ENCODE data around the gene DNAJC18.

Gene DNAJC18

GRCh38 chr5:139435676-139436075 lies 3.6 kb downstream of the DNAJC18 start:
- H3K27me3 ChIP-seq (ENCODE audit: control insufficient read depth in 1 of 2, insufficient read depth in 1 of 2, low read length in 2 of 2): no peaks in the 10 kb centered on the region
- H3K14ac ChIP-seq (ENCODE audit: low read length in 2 of 2): no peak overlapping the region
- no peak overlapping the region for H2AK5ac ChIP-seq (ENCODE audit: low read length, severe bottlenecking)
- no peak overlapping the region for H3K4me3 ChIP-seq (ENCODE audit: insufficient read depth in 1 of 2, low read depth in 1 of 2, low read length in 2 of 2)
- H3K9me3 ChIP-seq (ENCODE audit: control insufficient read depth, low read length): no peaks in the 10 kb centered on the region
- no peak overlapping the region for H2BK5ac ChIP-seq (ENCODE audit: low read depth, low read length, poor library complexity, severe bottlenecking)
- H3K27ac ChIP-seq (ENCODE audit: low read length, poor library complexity, severe bottlenecking): no peak overlapping the region
- no peak overlapping the region for H4K91ac ChIP-seq (ENCODE audit: low read length)
- no peak overlapping the region for H3K18ac ChIP-seq (ENCODE audit: low read depth in 1 of 2, low read length in 2 of 2)
- no peak overlapping the region for H2BK15ac ChIP-seq (ENCODE audit: low read depth, poor library complexity, severe bottlenecking)
- H3K23ac ChIP-seq (ENCODE audit: low read length in 2 of 2): no peak overlapping the region
- no peak overlapping the region for H2AFZ ChIP-seq (ENCODE audit: low read depth, low read length)
- H2BK12ac ChIP-seq (ENCODE audit: low read length in 2 of 2): no peak overlapping the region
- H3K4me2 ChIP-seq (ENCODE audit: low read length, poor library complexity, severe bottlenecking): no peak overlapping the region
- no peak for DNase-seq
- H4K8ac ChIP-seq (ENCODE audit: low read length): no peak overlapping the region
- H3K4me1 ChIP-seq (ENCODE audit: control insufficient read depth, insufficient read depth, low read depth, low read length): peaks cover 18% of the 10 kb centered on the region
- no peak overlapping the region for H2BK120ac ChIP-seq (ENCODE audit: low read depth, low read length)
- peaks cover 3% of the 10 kb centered on the region for H3K79me1 ChIP-seq (replicated peaks; ENCODE audit: low read length, poor library complexity, severe bottlenecking)
- H3K36me3 ChIP-seq (ENCODE audit: control insufficient read depth in 1 of 2, insufficient read depth in 2 of 2, low read depth in 1 of 2, low read length in 2 of 2): peaks cover 6 to 29% of the 10 kb centered on the region in 2 experiments
- no peak overlapping the region for H3K4ac ChIP-seq (ENCODE audit: low read depth in 1 of 2, low read length in 2 of 2)
- WGBS: 86% methylated on average over 1 of the region's 3 CpGs
- no peak overlapping the region for H3K9ac ChIP-seq (ENCODE audit: low read length)

GRCh38 chr5:139431706-139432105 lies 7.6 kb downstream of the DNAJC18 start:
- Histone ChIP-seq H2BK5ac (ENCODE audit: low read depth, low read length, poor library complexity, severe bottlenecking) (no peak overlapping the region), H3K79me1 (replicated peaks; ENCODE audit: low read length, poor library complexity, severe bottlenecking) (peaks cover 3% of the 10 kb centered on the region), H3K36me3 (ENCODE audit: control insufficient read depth in 1 of 2, insufficient read depth in 2 of 2, low read depth in 1 of 2, low read length in 2 of 2) (peaks cover 13 to 40% of the 10 kb centered on the region in 2 experiments), H2BK15ac (ENCODE audit: low read depth, poor library complexity, severe bottlenecking) (no peak overlapping the region), H2AFZ (ENCODE audit: low read depth, low read length) (no peak overlapping the region), H4K8ac (ENCODE audit: low read length) (no peak overlapping the region), H3K4ac (ENCODE audit: low read depth in 1 of 2, low read length in 2 of 2) (no peak overlapping the region), H2AK5ac (ENCODE audit: low read length, severe bottlenecking) (no peak overlapping the region), H3K14ac (ENCODE audit: low read length in 2 of 2) (no peak overlapping the region), H3K9ac (ENCODE audit: low read length) (no peak overlapping the region), H3K18ac (ENCODE audit: low read depth in 1 of 2, low read length in 2 of 2) (no peak overlapping the region), H3K23ac (ENCODE audit: low read length in 2 of 2) (no peak overlapping the region), H3K4me1 (ENCODE audit: control insufficient read depth, insufficient read depth, low read depth, low read length) (peaks cover 4% of the 10 kb centered on the region), H4K91ac (ENCODE audit: low read length) (no peak overlapping the region), H3K4me2 (ENCODE audit: low read length, poor library complexity, severe bottlenecking) (no peak overlapping the region), H3K27me3 (ENCODE audit: control insufficient read depth in 1 of 2, insufficient read depth in 1 of 2, low read length in 2 of 2) (no peaks in the 10 kb centered on the region), H3K4me3 (ENCODE audit: insufficient read depth in 1 of 2, low read depth in 1 of 2, low read length in 2 of 2) (no peak overlapping the region), H2BK12ac (ENCODE audit: low read length in 2 of 2) (no peak overlapping the region), H3K27ac (ENCODE audit: low read length, poor library complexity, severe bottlenecking) (no peak overlapping the region), H2BK120ac (ENCODE audit: low read depth, low read length) (no peak overlapping the region), H3K9me3 (ENCODE audit: control insufficient read depth, low read length) (no peaks in the 10 kb centered on the region)
- DNase-seq: no peak
- WGBS: no CpG with 5 or more reads among the region's 1 CpG

DNA sequence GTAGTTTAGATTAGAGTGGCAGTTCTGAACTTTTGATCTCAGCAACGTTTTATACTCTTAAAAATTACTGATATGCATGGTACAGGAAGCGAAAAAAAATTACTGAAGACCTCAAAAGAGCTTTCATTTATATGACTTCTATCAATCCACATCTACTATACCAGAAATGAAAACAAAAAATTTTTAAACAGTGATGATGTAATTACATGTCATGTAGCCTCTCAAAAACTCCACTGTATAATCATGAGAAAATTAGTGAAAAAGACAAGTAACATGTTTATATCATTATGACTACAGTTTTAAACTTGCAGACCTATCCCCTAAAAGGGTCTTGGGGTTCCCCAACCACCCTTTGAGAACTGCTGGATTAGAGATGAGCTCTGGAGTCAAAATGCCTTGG lies 9.3 kb downstream of the DNAJC18 start:
- Histone ChIP-seq H2BK120ac (ENCODE audit: low read depth, low read length) (no peak overlapping the region), H3K4me1 (ENCODE audit: control insufficient read depth, insufficient read depth, low read depth, low read length) (peaks cover 6% of the 10 kb centered on the region), H3K4me3 (ENCODE audit: insufficient read depth in 1 of 2, low read depth in 1 of 2, low read length in 2 of 2) (no peak overlapping the region), H2BK12ac (ENCODE audit: low read length in 2 of 2) (no peak overlapping the region), H3K36me3 (ENCODE audit: control insufficient read depth in 1 of 2, insufficient read depth in 2 of 2, low read depth in 1 of 2, low read length in 2 of 2) (peaks cover 11 to 46% of the 10 kb centered on the region in 2 experiments), H2BK15ac (ENCODE audit: low read depth, poor library complexity, severe bottlenecking) (no peak overlapping the region), H2AK5ac (ENCODE audit: low read length, severe bottlenecking) (no peak overlapping the region), H3K27ac (ENCODE audit: low read length, poor library complexity, severe bottlenecking) (no peak overlapping the region), H2BK5ac (ENCODE audit: low read depth, low read length, poor library complexity, severe bottlenecking) (no peak overlapping the region), H3K14ac (ENCODE audit: low read length in 2 of 2) (no peak overlapping the region), H3K23ac (ENCODE audit: low read length in 2 of 2) (no peak overlapping the region), H3K4ac (ENCODE audit: low read depth in 1 of 2, low read length in 2 of 2) (no peak overlapping the region), H3K9ac (ENCODE audit: low read length) (no peak overlapping the region), H3K9me3 (ENCODE audit: control insufficient read depth, low read length) (no peaks in the 10 kb centered on the region), H4K91ac (ENCODE audit: low read length) (no peak overlapping the region), H4K8ac (ENCODE audit: low read length) (no peak overlapping the region), H3K4me2 (ENCODE audit: low read length, poor library complexity, severe bottlenecking) (no peak overlapping the region), H3K27me3 (ENCODE audit: control insufficient read depth in 1 of 2, insufficient read depth in 1 of 2, low read length in 2 of 2) (no peaks in the 10 kb centered on the region), H2AFZ (ENCODE audit: low read depth, low read length) (no peak overlapping the region), H3K79me1 (replicated peaks; ENCODE audit: low read length, poor library complexity, severe bottlenecking) (peaks cover 3% of the 10 kb centered on the region), H3K18ac (ENCODE audit: low read depth in 1 of 2, low read length in 2 of 2) (no peak overlapping the region)
- DNase-seq: no peak
- no CpG with 5 or more reads among the region's 2 CpGs for WGBS

- peak; percentile 55 for DNase-seq
- Histone ChIP-seq H3K4me1 (ENCODE audit: control insufficient read depth, insufficient read depth, low read depth, low read length) (peaks cover 6% of the 10 kb centered on the region), H3K9ac (ENCODE audit: low read length) (peak overlapping the region; percentile 61), H3K4ac (ENCODE audit: low read depth in 1 of 2, low read length in 2 of 2) (no peak overlapping the region), H3K14ac (ENCODE audit: low read length in 2 of 2) (no peak overlapping the region), H2BK12ac (ENCODE audit: low read length in 2 of 2) (no peak overlapping the region), H3K9me3 (ENCODE audit: control insufficient read depth, low read length) (no peaks in the 10 kb centered on the region), H3K23ac (ENCODE audit: low read length in 2 of 2) (no peak overlapping the region), H2AFZ (ENCODE audit: low read depth, low read length) (no peak overlapping the region), H3K4me2 (ENCODE audit: low read length, poor library complexity, severe bottlenecking) (no peak overlapping the region), H2BK5ac (ENCODE audit: low read depth, low read length, poor library complexity, severe bottlenecking) (no peak overlapping the region), H2BK120ac (ENCODE audit: low read depth, low read length) (no peak overlapping the region), H3K36me3 (ENCODE audit: control insufficient read depth in 1 of 2, insufficient read depth in 2 of 2, low read depth in 1 of 2, low read length in 2 of 2) (peaks cover 14 to 41% of the 10 kb centered on the region in 2 experiments), H3K18ac (ENCODE audit: low read depth in 1 of 2, low read length in 2 of 2) (no peak overlapping the region), H3K4me3 (ENCODE audit: insufficient read depth in 1 of 2, low read depth in 1 of 2, low read length in 2 of 2) (no peak overlapping the region), H2AK5ac (ENCODE audit: low read length, severe bottlenecking) (peak overlapping the region; percentile 69), H3K79me1 (replicated peaks; ENCODE audit: low read length, poor library complexity, severe bottlenecking) (peaks cover 1% of the 10 kb centered on the region), H4K91ac (ENCODE audit: low read length) (no peak overlapping the region), H4K8ac (ENCODE audit: low read length) (no peak overlapping the region), H2BK15ac (ENCODE audit: low read depth, poor library complexity, severe bottlenecking) (no peak overlapping the region), H3K27ac (ENCODE audit: low read length, poor library complexity, severe bottlenecking) (peak overlapping the region; percentile 75), H3K27me3 (ENCODE audit: control insufficient read depth in 1 of 2, insufficient read depth in 1 of 2, low read length in 2 of 2) (no peaks in the 10 kb centered on the region)
- WGBS: 75% methylated on average over 8 of the region's 8 CpGs
Observed at GRCh38 chr5:139426203-139426885, 13.0 kb downstream of the DNAJC18 start.
